Measurements from ENCODE around the gene KCNQ1.

Gene KCNQ1

DNA sequence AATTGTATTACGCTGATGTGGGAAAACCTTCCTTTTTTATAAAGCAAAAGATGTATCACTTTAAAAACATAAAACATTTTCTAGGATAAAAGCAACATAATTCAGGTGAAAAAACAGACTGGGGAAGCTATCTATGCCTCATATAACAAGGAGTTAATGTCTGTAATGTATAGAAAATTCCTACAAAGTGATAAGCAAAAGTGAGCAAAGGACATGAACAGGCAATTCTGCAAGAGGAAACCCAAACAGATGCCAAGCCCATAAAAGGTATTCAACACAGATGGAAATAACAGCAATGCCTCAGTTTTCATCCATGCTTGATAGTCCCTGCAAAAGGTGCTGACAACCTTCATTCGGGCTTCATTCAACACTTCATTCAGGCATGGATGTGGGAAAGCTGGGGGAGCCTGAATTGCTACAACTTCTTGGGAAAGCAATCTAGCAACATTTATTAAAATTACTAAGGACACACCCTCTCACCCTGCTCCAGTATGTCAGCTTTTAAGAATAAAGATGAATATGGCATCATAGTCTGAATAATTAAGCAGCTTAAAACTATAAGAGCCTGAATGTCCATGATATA, 215.6 kb downstream of the KCNQ1 start:
- DNase-seq (ENCODE audit: insufficient read length, low spot score) (no peak), FAIRE-seq (no peak)

DNA sequence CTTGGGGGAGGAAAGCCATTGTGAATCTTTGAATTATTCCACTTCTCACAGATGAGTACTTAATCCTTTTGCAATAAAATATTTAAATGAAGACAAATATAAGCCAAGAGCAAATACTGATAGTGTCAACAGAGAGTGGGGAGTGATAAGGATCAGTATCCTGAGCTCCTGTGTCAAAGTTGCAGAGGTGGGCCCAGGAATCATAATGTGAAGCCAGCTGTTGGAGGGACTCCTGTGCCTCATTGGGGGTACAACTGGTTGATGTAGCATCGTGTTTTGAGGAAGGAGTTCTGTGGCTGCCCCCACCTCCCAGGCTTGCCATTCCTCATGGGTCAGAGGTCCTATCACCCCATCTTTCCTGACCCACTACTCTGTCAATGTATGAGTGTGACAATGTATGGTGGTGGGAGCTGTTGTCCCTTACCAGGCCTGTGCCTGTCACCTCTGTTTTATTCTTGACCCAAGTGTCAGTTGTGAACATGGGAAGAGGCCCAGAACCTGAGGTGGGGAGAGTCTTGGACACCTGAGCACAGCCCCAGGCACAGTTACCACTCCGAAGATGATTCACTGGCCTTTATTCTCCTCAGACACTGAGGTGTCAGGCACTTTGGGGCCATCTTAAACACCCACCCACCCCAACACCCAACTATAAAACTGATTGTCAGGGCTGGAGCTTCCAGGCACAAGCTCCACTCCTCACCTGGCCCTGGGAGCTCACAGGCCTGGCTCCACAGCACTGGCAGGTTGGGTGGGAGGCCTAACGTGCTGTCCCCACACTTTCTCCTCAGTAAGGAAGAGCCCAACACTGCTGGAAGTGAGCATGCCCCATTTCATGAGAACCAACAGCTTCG, 216.6 kb downstream of the KCNQ1 start:
- FAIRE-seq: no peak
- no peak for DNase-seq (ENCODE audit: insufficient read length, low spot score)

DNA sequence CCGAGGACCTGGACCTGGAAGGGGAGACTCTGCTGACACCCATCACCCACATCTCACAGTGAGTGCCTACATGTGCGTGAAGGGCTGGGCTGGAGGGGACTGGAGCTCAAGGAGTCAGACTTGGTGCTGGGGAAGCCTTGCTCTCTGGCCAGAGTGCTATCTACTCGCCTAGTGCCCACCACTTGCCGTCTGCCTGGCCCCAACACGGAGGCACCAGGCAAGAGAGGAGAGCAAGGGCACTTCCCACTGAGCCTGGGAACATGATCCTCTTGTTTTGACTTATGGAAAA, 217.2 kb downstream of the KCNQ1 start:
- FAIRE-seq: no peak
- no peak for DNase-seq (ENCODE audit: insufficient read length, low spot score)

DNA sequence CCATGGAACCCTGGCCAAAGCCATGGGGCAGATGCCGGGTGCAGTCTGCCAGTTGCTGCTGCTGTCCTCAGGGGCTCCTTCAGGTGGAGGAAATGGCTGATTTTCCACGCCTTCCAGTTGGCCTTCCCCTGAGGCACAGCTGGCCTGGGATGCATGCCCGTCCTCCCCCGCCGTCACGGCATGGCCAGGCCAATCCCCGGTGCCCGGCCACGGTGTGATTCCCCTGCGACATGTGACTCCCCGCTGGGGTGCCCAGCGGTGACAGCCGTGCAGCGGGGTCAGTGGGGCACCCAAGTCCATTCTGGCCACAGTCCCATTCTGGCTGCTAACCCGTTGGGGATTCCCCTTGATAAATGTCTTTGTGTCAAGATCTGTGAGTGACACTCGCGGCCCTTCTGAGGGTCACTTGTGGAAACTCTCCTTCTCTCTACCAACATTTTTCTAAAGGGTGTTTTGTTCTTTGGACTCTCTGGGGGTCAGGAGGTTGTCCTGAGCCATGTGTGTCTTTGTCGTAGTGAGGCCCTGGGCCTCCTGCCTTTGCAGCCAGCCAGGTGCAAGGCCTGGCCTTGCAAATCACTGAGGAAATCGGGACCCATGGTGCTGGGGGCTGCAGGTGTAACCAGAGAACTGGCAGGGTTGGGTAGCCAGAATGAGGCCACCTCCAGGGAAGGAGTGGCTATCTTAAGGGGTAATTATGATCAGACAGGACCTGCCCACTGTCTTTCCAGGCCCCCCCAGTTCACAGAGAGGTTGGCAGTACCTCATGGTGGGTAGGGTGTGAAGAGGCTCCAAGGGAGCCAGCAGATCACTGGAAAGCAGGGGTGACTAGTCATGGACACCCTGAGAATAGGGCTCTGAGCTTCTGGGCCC, 217.9 kb downstream of the KCNQ1 start:
- FAIRE-seq: no peak
- no peak for DNase-seq (ENCODE audit: insufficient read length, low spot score)

DNA sequence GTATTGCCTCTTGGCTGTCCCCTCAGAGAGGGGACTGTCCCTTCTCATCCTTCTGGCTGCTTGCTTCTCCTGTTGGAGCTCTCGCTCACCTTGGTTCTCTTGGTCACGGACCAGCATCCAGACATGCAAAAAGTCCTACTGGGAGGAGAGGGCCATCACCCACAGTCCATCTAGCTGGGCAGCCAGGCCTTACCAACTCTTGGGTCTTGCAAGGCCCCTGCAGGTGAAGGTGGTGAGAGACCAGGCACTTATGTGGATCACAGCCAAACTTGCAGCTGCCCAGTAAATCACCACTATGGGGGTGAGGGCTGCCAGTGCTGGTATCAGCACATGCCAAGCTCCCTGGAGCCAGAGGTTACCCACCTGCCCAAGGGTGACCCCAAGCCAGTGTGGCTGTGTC, 218.7 kb downstream of the KCNQ1 start:
- no peak for DNase-seq (ENCODE audit: insufficient read length, low spot score)
- FAIRE-seq: no peak

DNA sequence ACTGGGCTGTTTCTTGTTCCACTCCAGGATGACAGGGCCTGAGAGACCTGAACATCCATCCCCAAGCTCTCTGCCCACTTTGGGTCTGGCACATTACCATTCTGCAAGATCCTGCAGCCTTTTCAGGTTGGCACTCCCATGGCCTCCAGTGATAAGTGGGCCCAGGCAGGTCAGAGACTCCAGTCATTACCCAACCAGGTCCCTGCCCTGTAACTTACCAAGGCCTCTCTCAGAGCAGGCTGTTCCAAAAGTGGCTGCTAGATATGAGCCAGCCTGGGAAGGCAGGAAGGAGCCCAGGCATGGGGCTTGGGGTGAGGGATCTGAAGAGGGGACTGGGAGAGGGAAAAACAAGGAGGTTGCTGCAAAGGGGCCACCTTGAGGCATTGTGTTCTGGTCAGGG, 219.1 kb downstream of the KCNQ1 start:
- DNase-seq (ENCODE audit: insufficient read length, low spot score) (no peak), FAIRE-seq (no peak)

DNA sequence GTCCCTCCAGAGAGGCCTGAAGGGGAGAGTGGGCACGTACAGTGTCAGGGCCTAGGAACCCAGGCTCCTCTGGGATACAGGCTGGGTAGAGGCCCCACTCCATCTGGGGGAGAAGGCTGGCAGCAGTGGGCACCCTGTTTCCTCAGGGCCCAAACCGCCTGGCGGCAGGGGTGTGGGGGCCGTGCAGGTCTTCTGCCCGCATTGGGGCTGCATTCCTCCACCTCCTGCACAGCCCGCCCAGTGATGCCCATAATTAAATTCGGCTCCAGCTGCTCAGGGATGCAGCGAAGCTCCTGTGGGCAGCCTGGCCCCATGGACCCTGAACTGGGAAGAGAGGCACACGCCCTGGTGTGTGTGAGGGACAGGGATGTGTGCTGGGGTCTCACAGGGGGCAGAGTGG, 219.6 kb downstream of the KCNQ1 start:
- FAIRE-seq (no peak), DNase-seq (ENCODE audit: insufficient read length, low spot score) (no peak)

DNA sequence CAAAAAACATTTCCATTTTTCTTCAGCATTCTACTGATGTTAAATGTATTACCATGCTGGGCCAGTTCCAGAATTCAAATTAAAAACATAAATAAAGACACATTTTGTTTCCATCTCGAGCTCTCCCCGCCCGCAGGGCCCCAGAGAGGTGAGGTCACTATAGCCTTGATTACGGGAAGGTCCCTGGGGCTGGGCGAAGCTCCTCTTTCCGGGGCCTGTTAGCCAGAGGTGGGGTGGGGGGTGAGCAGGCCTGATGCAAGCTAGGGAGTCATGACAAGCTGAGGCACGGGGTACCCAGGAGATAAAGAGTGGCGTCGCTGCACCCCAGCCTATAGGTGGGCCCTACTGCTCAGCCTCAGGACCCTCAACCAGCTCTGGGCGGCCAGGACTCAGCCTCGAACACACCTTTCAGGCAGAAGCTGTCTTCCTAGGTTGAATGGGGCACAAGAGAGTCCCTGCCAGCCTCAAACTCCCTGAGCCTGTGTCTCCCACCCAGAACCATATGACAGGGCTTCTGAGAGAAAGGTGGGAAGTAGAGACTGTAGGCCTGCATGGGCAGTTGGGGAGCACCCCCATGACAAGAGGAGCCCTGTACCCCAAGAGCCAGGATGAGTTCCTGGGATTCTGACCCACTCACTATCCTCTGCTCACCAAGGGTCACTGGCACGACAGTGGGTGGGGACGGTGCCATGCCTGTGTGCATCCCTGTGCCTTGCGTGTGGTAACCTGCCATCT, 220.2 kb downstream of the KCNQ1 start:
- no peak for DNase-seq (ENCODE audit: insufficient read length, low spot score)
- no peak for FAIRE-seq

DNA sequence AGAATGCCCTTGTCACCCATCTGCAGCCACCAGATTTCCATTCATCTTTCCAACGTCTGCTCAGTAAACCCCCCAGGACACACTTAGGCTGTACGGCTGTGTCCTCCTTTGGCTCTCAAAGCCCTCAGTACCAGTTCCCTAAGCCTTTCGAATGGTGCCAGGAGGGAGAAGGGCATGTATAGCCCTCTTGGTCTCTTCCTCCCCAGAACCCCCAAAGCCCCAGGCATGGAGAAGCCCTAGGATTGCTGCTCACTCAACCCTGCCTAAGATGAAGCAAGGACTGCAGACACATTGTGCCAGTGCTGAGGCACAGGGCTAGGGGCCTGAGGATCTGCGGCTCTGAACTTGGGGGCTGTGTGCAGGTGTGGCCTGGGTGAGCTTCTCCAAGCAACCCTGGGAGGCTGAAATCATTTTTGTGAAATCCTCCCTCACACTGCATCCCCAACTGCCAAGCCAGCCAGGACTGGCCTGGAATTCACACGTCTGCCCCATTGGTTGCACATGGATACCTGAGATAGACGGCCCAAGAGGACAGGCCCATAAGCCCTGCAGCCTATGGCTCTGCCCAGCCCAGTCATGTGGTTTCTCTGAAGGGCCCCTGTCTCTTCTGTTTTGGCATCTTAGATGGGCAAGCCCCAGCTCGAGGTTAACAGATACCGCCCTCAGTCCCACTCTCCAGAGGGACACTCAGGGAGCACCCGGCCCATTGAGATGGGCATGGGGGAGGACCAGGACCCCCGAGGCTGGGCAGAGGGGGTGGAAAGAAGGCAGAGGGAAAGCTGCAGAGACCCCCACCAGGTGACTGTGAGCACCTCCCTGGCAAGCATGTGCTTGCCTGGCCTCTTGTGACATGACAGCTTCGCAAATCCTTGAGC, 221.0 kb downstream of the KCNQ1 start:
- DNase-seq (ENCODE audit: insufficient read length, low spot score): no peak
- FAIRE-seq: no peak

DNA sequence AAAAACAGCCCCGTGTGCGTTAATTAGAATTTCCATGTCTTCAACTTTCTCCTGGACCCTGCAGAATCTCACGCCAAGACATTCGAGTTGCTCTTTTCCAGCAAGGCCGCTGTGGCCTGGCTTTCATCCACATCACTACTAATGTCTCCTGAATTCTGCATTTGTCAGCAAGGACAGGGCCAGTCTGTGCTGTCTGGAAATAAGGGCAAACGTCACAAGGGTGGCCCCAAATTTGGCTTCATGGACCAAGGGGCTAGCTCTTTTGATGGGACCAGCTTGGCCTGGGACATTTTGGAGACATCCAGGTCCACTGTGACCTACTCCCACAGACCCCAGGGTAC, 221.6 kb downstream of the KCNQ1 start:
- DNase-seq (ENCODE audit: insufficient read length, low spot score) (no peak), FAIRE-seq (no peak)

DNA sequence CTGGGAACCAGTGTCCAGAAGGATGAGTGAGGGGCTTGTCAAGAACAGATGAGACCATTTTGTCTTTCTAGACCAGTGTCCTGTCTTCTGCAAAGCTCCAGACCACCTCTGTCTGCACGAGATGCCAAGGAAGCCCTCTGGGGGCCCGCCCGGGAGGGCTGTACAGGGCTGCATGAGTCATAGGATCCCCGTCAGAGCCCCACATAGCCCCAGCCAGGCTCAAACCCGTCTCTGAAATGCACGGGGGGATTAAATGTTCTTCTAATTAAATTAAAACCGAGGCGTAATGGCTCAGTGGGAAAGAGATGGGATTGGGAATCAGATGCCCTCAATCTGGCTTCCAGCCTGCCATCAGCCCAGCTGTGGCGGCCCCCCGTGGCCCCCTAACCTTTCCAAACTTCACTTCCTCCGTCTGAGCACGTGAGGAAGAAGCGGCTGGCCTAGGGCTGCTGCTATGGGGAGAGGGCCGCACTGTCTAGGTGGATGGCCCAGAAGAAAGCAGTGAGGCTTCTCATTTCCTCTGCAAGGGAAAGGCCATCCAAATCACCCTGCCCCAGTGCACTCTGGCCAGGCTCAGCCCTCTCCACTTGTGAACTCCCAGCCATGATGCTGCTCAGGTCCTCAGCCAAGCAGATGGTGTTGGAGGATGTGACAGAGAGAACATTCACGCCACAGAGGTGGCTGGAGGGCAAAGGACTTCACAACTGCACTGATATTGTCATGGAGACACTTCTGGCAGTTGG, 222.2 kb downstream of the KCNQ1 start:
- DNase-seq (ENCODE audit: insufficient read length, low spot score): no peak

DNA sequence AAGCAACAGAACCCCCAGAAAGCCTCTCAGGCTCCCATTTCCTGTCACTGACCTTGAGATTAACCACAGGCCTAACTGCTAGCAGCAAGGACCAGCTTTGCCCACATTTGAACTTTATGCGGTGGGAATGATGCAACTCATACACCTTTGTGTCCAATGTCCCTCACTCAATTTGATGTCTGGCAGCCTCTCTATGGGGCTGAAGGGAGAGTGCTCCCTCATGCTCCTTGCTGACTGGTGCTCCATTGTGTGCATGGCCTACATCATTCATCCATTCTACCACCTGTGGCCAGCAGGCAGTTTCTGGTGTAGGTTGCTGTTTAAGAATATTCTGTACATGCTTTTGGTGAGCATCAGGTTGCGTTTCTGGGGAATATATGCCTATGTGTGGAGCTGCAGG, 223.1 kb downstream of the KCNQ1 start:
- DNase-seq (ENCODE audit: insufficient read length, low spot score): no peak
- no peak for FAIRE-seq

More for the DNA sequence above, 222.2 kb downstream of the KCNQ1 start:
- FAIRE-seq: no peak

DNA sequence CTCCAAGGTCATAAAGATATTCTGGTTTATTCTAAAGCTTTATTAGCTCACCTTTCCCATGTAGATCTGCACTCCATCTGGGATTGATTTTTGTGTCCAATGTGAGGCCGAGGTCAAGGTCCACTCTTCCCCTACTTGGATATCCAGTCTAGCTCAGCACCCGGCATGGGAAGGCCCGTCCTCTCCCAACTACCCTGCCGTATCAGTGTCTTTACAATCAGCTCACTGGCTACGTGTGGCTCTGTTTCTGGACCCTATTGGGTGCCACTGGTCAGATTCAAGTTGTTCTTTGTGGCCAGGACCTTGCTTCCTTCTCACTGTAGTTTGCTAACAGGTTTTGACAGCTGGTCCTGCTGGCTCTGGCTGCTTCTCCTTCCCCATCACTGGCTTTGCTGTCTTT, 224.1 kb downstream of the KCNQ1 start:
- FAIRE-seq: no peak
- no peak for DNase-seq (ENCODE audit: insufficient read length, low spot score)

DNA sequence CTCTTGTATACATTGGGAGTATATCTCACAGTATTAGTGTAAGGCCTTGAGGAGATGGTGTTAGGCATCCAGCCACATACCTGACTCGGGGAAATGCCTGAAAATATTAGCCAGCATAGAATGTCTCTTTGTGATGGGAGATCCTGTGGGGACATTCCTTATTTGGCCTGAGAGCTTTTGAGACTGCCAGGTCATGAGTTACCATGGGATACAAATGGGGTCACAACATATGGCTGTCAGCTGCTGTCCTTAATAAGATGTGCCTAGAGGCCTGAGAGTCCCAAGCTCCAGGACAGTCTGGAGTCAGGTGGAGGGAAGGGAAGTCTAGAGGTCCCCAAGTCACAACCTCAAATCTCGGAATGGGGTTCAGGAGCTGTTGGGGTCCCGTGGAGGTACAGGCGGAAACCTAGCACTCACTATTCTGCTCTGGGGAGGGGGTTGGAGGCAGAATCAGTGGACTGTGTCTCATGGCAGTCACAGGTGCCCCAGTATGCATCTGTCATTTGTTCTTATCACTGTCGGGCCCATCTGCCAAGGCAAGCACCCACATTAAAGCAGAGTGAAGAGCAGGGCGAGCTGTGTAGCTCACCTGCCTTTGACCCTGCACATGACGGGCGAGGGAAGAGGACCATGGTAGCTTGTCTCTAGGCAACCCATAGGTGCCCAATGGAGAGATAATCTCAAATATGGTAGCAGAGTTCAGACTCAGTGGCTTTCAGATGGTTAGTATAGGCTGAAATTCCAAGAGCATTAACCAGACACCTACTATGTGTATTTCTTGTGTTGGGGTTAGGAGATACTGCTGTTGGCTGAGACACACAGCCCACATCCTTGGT, 225.0 kb downstream of the KCNQ1 start:
- FAIRE-seq: no peak
- no peak for DNase-seq (ENCODE audit: insufficient read length, low spot score)

DNA sequence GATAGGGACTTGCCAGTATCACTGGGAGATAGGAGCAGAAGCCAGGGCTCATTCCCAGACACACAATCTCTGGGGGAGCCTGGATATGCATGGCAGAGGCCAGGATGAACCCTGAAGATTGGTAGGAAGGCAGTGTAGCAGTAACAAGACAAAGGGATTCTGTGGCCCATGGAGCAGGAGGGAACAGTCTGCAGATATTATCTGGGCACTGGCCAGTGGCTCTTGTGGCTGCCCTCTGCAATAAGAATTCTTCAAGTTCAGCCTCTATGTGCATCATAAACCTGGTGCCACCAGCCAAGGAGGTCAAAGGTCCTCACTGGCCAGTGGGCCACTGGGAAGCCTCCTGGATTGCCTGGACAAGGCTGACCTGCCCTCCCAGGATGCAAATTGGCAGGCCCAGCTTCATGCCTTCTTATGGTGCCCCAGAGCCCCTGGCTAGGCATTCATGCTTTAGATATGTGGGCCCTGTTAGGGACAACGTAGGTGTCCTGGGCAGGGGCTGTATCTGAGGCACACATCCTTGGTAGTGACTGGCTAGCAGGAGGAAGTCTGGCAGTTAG, 225.8 kb downstream of the KCNQ1 start:
- FAIRE-seq (no peak), DNase-seq (ENCODE audit: insufficient read length, low spot score) (no peak)

DNA sequence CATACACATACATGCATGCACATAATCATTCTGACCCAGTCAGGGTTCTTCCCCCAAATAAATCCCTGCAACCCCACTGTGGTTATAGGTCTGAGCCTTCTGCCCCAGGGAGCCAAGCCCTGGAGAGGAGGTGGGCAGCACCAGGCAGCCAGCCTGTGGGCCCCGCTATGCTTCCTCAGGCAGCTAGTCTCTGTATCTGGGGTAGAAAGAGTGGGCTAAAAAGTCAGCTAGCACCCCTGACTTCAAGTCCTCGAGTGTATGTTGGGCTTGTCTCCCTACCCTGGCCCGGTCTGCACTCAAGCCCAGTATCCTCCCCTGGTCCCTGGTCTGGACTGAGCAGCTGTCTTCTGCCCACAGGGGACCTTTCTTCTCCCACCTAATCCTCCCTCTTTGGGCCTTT, 226.9 kb downstream of the KCNQ1 start:
- DNase-seq (ENCODE audit: insufficient read length, low spot score) (no peak), FAIRE-seq (no peak)

DNA sequence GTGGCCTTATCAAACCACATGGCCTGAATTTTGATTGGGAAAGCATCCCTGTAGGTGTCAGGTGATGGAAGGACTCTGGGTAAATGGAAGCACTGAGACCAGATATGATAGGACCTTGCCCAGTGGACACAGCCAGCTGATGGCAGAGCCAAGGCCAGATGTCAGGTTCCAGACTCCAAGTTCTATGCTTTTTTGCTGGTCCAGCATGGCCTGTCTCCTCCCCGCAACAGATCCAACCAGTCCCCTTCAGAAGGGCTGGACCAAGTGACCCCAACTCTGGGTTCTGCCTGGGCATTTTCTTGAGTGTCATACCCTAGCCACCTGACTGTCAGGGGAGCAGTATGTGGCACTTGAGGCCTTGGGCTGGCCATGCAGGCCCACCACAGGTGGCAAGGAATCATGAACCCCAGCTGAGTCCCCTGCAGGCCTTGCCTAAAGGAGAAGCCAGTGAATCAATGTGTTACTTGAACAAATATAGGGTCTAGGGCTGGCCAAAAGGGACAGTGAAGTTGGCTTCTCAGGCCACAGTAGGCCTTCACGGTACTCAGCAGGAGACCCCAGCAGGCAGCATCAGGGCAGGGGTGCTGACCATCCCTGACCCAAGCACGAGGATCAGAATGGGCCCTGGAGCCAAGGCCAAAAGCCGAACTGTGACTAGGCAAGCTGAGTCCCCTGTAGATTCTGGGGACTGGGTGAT, 227.9 kb downstream of the KCNQ1 start:
- FAIRE-seq: no peak

DNA sequence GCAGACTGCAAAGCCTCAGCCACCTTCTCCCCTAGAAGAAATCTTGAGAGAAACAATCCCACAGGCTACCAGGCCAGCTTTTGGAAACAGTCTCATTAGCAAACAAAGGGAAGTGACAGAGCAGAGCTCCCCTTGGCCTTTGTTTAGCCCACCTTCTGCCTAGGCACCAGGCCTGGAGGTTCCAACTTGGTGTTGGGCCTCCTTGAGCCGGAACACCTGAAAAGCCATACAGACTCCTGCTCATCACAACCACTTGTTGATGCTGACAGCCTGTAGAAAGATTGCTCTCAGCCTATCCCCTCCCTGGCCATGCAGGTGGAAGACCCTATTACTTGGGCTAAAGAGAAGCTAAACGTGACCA, 228.4 kb downstream of the KCNQ1 start:
- FAIRE-seq: no peak
- no peak for DNase-seq (ENCODE audit: insufficient read length, low spot score)

More for the DNA sequence above, 227.9 kb downstream of the KCNQ1 start:
- DNase-seq (ENCODE audit: insufficient read length, low spot score): no peak
